Measurements from ENCODE around the gene CADM2. TPM values are rescaled to one million over a fixed set of nuclear protein-coding genes. Genes with fewer than 3 reads are reported as not detected.

CADM2 gene
- total RNA-seq, 2 donors from 2014 or later = not detected

DNA sequence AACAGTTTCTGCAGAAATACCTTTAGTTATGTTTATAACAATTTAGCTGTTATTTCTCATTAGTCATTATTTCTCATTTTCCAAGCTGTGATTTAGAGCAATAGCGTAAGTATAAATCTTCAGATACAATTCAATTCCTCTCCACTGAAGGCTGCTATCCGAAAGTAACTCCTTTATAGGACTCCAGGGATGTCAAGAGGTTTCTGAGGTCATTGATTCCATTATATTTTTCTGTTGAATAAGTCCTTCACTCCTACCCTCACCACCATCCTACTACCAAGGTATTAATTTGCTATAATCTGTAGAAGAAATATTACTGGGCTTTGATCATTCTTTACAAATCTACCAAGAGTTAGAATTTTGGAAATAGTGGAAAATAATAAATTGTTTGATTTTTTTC lies 285.7 kb downstream of the CADM2 start:
- Mint-ChIP-seq H3K27me3 (no peaks in the 10 kb centered on the region), H3K36me3 (ENCODE audit: low read depth) (no peaks in the 10 kb centered on the region), H3K4me1 (no peaks in the 10 kb centered on the region), H3K9me3 (peaks cover 4% of the 10 kb centered on the region), H3K4me3 (no peak overlapping the region), H3K27ac (no peak overlapping the region)
- ATAC-seq (replicated peaks) = no peak

DNA sequence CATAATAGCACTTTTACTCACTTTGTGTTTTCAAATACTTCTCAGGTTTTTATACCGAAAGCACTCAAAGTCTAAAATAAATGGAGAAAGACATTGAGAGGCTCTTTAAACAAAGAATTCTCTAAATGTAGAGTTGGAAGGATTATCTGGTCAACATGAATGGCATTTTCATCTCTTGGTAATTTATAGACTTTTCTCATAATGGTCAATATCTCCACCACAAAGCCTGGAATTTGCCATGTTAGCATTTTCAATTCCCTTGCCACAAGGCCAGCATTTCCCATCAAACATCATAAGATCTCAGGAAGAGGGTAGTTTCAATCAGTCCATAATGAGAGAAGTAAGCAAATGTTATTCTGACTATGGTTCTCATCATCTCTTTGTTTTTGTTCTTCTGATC lies 293.0 kb downstream of the CADM2 start:
- ATAC-seq (replicated peaks) = no peak
- Mint-ChIP-seq H3K27me3 (no peaks in the 10 kb centered on the region), H3K36me3 (ENCODE audit: low read depth) (no peaks in the 10 kb centered on the region), H3K4me3 (no peak overlapping the region), H3K4me1 (no peaks in the 10 kb centered on the region), H3K27ac (no peak overlapping the region), H3K9me3 (peaks cover 8% of the 10 kb centered on the region)

DNA sequence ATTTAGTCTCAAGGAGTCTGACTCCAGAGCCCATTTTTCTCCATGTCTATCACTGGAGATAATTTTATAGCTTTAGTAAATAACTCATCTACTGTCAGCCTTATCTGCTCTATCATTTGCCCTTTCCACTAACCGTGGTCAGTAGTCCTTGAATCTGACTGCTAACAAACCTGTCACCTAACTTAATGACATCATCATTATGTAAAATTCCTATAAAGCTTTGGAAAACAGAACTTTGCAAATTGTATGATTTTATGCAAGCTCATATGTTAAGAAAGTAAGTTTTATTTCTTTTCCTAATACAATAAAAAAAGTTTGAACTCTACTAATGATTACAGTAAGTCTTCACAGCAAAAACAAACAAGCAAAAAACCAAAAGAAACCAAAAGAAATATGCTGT lies 293.9 kb downstream of the CADM2 start:
- Mint-ChIP-seq H3K27me3 (no peaks in the 10 kb centered on the region), H3K4me1 (no peaks in the 10 kb centered on the region), H3K36me3 (ENCODE audit: low read depth) (no peaks in the 10 kb centered on the region), H3K27ac (no peak overlapping the region), H3K9me3 (peaks cover 8% of the 10 kb centered on the region), H3K4me3 (no peak overlapping the region)
- no peak for ATAC-seq (replicated peaks)

DNA sequence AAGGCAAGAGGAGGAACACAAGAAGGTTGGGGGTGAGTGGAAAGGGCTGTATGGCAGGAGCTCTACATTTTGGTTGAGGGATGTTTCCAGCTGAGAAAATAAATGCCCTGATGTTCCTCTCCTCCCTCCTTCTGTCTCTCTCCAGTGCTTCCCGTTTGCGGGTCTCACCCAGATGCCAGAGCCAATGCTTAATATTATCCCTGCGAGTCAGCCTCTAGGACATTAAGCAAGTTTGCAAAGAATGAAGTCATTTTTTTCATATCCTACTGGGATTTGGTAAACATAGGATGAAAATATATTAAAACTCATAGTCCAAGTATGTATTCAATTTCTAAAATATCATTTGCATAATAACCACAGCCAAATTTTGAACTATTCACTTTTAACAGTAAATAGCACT lies 295.9 kb downstream of the CADM2 start:
- Mint-ChIP-seq H3K27ac (no peak overlapping the region), H3K4me1 (no peaks in the 10 kb centered on the region), H3K36me3 (ENCODE audit: low read depth) (no peaks in the 10 kb centered on the region), H3K27me3 (no peaks in the 10 kb centered on the region), H3K9me3 (peaks cover 8% of the 10 kb centered on the region), H3K4me3 (no peak overlapping the region)
- ATAC-seq (replicated peaks) = no peak

DNA sequence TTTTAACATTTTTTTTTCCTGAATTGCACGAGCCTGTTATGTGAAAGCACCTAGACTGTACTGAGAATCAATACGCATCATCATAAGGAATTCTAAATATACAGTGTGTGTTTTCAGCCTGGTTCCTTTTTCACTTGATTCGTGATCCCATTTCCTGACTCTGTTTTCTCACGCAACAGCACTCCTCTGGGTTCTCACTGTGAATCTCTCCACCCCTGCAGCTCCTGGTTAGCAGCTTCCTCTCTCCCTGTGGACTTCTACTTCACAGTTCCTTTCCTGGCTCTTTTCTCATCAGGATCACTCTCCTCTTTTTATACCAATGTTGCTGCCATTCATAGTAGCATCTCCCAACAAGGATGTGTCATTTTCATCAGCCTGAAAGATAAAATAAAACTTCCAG lies 297.2 kb downstream of the CADM2 start:
- Mint-ChIP-seq H3K4me1 (no peaks in the 10 kb centered on the region), H3K27ac (no peak overlapping the region), H3K27me3 (no peaks in the 10 kb centered on the region), H3K9me3 (peaks cover 8% of the 10 kb centered on the region), H3K36me3 (ENCODE audit: low read depth) (no peaks in the 10 kb centered on the region), H3K4me3 (no peak overlapping the region)
- ATAC-seq (replicated peaks) = no peak

DNA sequence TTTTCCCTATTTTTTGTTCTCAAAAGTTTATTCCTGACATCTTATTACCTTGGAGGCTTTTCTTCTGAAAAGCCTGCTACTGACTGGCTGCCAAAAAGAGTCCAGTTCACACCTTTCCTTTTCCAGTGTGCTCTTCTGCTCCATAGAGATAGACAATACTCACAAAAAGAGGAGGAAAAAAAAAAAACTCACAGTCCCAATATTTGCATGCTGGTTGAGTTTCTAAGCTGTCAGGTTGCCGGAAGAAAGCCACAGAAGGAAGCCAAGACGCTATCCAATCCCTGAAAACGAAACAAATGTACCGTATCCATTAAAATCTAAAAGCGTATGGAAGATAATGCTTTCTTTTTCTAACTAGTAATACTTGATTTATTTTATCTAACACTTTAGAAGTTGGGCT lies 299.5 kb downstream of the CADM2 start:
- no peak for ATAC-seq (replicated peaks)
- Mint-ChIP-seq H3K9me3 (peaks cover 5% of the 10 kb centered on the region), H3K4me3 (no peak overlapping the region), H3K27me3 (no peaks in the 10 kb centered on the region), H3K27ac (no peak overlapping the region), H3K4me1 (no peaks in the 10 kb centered on the region), H3K36me3 (ENCODE audit: low read depth) (no peaks in the 10 kb centered on the region)

DNA sequence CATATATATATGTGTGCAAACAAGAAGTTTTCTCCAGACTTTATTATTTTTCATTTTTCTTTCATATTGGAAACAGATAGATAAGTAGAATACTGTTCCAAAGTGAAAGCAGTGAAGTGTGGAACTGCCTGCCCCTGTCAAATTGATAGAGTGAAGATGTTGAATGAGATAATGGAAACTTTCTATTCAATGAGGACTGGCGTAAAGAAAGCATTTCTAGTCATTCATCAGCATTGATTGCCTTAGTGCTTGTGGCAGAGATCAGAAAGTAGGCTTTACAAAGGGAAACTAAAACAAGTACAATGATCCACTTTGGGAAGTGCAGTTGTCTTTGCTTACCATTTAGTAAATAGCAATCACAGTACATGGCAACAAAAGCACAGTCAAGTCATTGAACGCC lies 300.0 kb downstream of the CADM2 start:
- Mint-ChIP-seq H3K4me1 (no peaks in the 10 kb centered on the region), H3K36me3 (ENCODE audit: low read depth) (no peaks in the 10 kb centered on the region), H3K9me3 (peaks cover 3% of the 10 kb centered on the region), H3K27me3 (no peaks in the 10 kb centered on the region), H3K4me3 (no peak overlapping the region), H3K27ac (no peak overlapping the region)
- ATAC-seq (replicated peaks) = no peak

DNA sequence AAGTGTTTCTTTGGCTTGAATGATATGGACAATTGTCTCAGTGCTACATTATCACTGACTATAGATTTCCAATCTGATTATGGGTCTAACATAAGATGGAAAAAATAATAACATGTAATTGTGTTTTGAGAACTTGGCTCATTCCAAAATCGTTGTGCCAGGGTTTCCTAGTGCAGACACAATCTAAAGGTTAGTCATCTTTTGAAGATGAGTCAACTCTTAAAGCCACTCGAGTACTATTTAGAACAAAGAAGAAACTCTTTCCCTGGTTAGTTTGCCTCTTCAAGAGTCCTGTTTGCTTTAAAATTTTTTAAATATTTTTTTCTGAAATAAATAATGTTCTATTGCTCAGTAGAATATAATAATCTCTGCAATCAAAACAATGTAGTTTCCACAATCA lies 301.0 kb downstream of the CADM2 start:
- H3K36me3 Mint-ChIP-seq (ENCODE audit: low read depth) = no peaks in the 10 kb centered on the region
- no peak for ATAC-seq (replicated peaks)
- no peak overlapping the region for H3K27ac Mint-ChIP-seq
- no peaks in the 10 kb centered on the region for H3K4me1 Mint-ChIP-seq
- no peaks in the 10 kb centered on the region for H3K27me3 Mint-ChIP-seq
- peaks cover 3% of the 10 kb centered on the region for H3K9me3 Mint-ChIP-seq
- no peak overlapping the region for H3K4me3 Mint-ChIP-seq

DNA sequence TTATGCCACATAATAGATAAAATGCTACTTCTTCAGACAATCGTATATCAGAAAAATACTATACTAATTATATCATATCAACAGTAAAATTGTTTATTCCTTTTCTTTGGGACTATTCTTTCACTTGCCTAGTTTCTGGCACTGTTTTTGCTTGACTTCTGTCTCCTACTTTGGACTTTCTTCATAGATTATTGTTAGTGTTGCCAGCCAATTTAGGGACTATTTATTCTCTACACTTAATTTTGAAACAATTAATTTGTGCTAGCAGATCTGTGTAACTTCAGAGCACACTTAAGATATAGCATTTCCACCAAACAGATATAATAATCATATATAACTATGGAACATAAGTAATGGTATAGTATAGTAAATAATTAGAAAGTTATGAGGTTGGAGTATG lies 305.6 kb downstream of the CADM2 start:
- Mint-ChIP-seq H3K27ac (no peak overlapping the region), H3K36me3 (ENCODE audit: low read depth) (no peaks in the 10 kb centered on the region)

DNA sequence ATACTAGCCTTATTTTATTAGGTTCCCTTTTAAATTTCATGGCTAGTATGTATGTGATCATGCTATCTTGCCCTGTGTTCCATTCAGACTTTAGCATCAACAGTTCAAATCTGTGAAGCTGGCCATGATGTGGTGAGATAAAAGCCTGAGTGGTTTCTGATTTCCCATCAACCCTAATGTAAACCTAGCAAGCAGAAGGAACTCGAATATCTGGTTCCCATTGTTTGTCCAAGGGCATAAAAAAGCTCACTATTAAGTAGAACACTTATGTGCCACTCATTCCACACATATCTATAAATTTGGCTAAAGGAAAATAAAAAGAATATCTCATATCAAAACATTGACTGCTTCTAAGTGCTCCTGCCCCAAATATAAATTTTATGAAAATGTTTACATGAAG lies 311.7 kb downstream of the CADM2 start:
- H3K27me3 Mint-ChIP-seq = no peaks in the 10 kb centered on the region
- H3K27ac Mint-ChIP-seq = no peak overlapping the region
- H3K9me3 Mint-ChIP-seq = peaks cover 3% of the 10 kb centered on the region
- H3K4me3 Mint-ChIP-seq = no peak overlapping the region
- H3K36me3 Mint-ChIP-seq (ENCODE audit: low read depth) = no peaks in the 10 kb centered on the region
- H3K4me1 Mint-ChIP-seq = no peaks in the 10 kb centered on the region
- no peak for ATAC-seq (replicated peaks)

More for the DNA sequence above, 305.6 kb downstream of the CADM2 start:
- Mint-ChIP-seq H3K27me3 (no peaks in the 10 kb centered on the region), H3K9me3 (no peaks in the 10 kb centered on the region), H3K4me1 (no peaks in the 10 kb centered on the region), H3K4me3 (no peak overlapping the region)
- no peak for ATAC-seq (replicated peaks)

DNA sequence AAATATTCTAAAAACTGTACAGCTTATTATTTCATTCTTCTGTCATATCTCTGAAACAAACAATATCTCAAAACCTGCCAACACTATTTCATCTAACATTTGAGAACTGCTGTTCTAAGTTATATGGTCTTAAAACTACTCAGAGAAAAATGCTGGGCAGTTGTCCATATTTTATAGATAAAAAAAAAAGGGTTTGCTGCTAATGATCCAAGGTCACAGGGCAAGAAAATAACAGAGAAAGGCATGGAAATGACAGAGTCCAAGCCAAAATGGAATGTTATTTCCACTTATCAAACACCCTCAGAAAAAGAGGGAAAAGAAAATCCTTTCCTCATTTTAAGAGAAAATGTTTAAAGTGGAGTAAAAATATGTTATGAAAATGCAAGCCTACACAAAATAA lies 313.1 kb downstream of the CADM2 start:
- H3K36me3 Mint-ChIP-seq (ENCODE audit: low read depth) = no peaks in the 10 kb centered on the region

DNA sequence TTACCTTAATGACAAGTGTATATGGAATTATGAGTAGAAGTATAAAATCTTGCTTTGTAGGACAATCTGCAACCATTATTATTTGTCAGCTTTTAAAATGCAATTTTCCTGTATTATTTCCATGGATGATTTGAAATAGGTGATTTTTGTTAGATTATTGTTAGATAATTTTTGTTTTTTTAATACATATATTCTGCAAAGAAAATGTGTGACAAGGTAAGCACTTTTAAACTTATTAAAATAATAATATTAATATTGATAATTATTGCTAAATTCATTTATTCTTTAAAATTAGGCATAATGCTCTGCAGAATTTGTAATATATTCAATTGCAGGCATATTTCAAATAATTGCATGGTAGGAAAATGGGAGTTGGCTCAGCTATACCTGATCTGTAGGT lies 329.5 kb downstream of the CADM2 start:
- Mint-ChIP-seq H3K9me3 (peaks cover 13% of the 10 kb centered on the region), H3K27ac (no peak overlapping the region), H3K4me1 (no peaks in the 10 kb centered on the region), H3K4me3 (no peak overlapping the region), H3K27me3 (no peaks in the 10 kb centered on the region), H3K36me3 (ENCODE audit: low read depth) (no peaks in the 10 kb centered on the region)
- ATAC-seq (replicated peaks) = no peak

More for the DNA sequence above, 313.1 kb downstream of the CADM2 start:
- Mint-ChIP-seq H3K27ac (no peak overlapping the region), H3K4me1 (no peaks in the 10 kb centered on the region), H3K27me3 (no peaks in the 10 kb centered on the region), H3K4me3 (no peak overlapping the region), H3K9me3 (peaks cover 3% of the 10 kb centered on the region)
- no peak for ATAC-seq (replicated peaks)

DNA sequence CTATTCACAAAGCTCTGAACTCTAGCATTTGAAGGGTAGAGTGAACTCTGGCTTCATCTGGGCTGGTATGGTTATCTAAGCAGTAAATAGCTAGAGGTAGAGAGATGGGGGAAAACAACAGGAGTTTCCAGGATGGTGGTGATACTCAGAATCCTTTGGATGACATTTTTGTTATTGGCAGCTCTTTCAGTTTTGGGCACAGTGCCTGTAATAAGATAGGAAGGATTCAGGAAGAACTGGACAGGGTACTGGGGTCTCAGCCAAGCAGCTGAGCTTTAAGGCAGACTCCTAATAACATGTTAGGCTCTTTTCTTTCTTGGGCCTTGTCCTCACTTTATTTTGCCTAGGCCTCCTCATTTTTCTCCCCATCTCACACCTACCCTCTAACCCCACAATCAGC lies 338.5 kb downstream of the CADM2 start:
- H3K4me3 Mint-ChIP-seq = no peak overlapping the region
- H3K27me3 Mint-ChIP-seq = no peaks in the 10 kb centered on the region
- no peak for ATAC-seq (replicated peaks)
- no peaks in the 10 kb centered on the region for H3K4me1 Mint-ChIP-seq
- H3K9me3 Mint-ChIP-seq = peaks cover 7% of the 10 kb centered on the region
- no peaks in the 10 kb centered on the region for H3K36me3 Mint-ChIP-seq (ENCODE audit: low read depth)
- no peak overlapping the region for H3K27ac Mint-ChIP-seq

DNA sequence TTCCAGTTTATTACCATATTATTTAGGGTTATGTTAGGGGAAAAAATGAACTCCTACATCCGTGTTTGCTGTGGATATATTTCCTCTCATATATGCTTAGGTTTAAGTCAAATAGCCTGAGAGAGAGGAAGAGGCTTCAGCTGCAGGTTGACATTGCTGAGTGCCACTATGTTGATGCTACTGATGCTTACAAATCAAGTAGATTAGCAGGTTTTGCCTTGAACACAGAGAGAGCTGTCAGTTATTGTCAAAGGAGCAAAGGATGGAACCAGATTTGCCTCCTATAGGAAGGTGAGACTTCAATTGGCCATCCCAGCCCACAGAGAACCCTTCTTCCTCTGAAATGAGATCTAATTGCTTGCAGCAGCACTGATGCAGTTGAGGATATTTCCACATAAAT lies 339.2 kb downstream of the CADM2 start:
- Mint-ChIP-seq H3K4me1 (no peaks in the 10 kb centered on the region), H3K27me3 (no peaks in the 10 kb centered on the region), H3K27ac (no peak overlapping the region), H3K4me3 (no peak overlapping the region), H3K36me3 (ENCODE audit: low read depth) (no peaks in the 10 kb centered on the region), H3K9me3 (peaks cover 4% of the 10 kb centered on the region)
- no peak for ATAC-seq (replicated peaks)

DNA sequence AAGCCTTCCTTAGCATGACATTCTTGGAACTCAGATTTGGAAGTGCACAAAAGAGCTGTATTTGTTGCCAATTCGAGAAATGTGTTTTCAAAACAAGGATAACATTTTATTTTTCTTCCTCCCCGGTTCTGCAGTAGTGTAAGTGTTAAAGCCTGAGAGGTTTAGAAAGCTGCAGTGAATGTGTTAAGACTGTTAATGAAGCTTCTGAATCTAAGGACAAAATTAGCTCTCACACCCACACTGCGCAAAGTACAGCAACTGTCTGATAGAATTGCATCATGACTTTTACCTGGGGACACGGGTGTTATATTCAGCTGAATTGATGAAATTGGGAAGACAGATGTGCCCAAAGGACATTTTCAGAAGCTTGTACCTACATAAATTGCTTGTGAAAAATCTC lies 344.4 kb downstream of the CADM2 start:
- no peak overlapping the region for H3K4me3 Mint-ChIP-seq

DNA sequence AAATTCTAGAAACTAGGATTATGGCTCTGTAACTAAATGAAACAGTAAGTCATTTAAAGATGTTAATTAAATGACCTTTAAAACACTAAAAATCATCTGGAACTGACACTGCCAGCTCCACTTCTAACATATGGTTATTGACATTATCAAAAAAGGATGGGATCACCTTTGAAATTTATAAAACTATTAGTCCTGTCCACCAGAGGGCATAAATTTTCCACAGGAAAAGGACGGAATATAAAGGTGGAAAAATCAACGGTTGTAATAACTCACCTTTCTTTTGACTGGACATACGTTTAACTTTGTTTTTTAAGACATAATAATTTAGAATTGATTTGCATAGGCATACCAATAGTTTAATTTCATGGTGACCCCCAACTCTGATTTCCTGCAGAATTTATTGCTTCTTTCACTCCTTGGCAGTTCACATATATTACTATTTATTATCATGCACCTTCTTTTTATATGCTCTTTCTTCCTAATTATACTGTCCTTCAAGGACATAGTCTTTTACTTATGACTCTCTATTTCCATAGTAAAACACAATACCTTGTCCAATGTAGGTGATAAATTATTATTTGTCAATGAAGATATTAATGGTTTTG lies 345.7 kb downstream of the CADM2 start:
- peaks cover 12% of the 10 kb centered on the region for H3K9me3 Mint-ChIP-seq
- H3K4me3 Mint-ChIP-seq = no peak overlapping the region
- no peak for ATAC-seq (replicated peaks)
- no peaks in the 10 kb centered on the region for H3K36me3 Mint-ChIP-seq (ENCODE audit: low read depth)
- H3K27me3 Mint-ChIP-seq = no peaks in the 10 kb centered on the region
- no peaks in the 10 kb centered on the region for H3K4me1 Mint-ChIP-seq
- no peak overlapping the region for H3K27ac Mint-ChIP-seq

More for the DNA sequence above, 344.4 kb downstream of the CADM2 start:
- Mint-ChIP-seq H3K27ac (no peak overlapping the region), H3K4me1 (no peaks in the 10 kb centered on the region), H3K36me3 (ENCODE audit: low read depth) (no peaks in the 10 kb centered on the region), H3K9me3 (peaks cover 4% of the 10 kb centered on the region), H3K27me3 (no peaks in the 10 kb centered on the region)
- no peak for ATAC-seq (replicated peaks)

All from activated T-helper 17 cell treated with anti-CD3 and anti-CD28 coated beads, Interleukin-2, amount 50 U/mL, for 72 hours (primary cell).